K562 (cell line): ENCODE data around the gene WDR90. TPM values are rescaled to one million over a fixed set of nuclear protein-coding genes. Genes with fewer than 3 reads are reported as not detected.

ENCODE experiments used
- CEBPB ChIP-seq: fragments of 450-650 bp; IDR thresholded peaks from 2 replicates; pipeline ENCODE4 v1.6.1; 2016; ENCODE audit warnings: missing genetic modification characterization, missing compliant biosample characterization
- CUX1 ChIP-seq: fragments of 200-800 bp; sonication (Bioruptor generic); IDR thresholded peaks from 2 replicates; pipeline ENCODE4 v1.6.1; 2016; ENCODE audit warnings: missing genetic modification characterization, missing compliant biosample characterization
- EGR1 ChIP-seq: fragments of 450-650 bp; conservative IDR thresholded peaks from 2 replicates; pipeline ENCODE4 v1.6.1; 2017; ENCODE audit warnings: mild to moderate bottlenecking
- IFI16 ChIP-seq: fragments of 250-450 bp; sonication (Bioruptor Pico); IDR thresholded peaks from 2 replicates; pipeline ENCODE4 v2.1.2; 2022; ENCODE audit warnings: mild to moderate bottlenecking, inconsistent platforms
- LCOR ChIP-seq: sonication (generic); formaldehyde crosslinking; IDR thresholded peaks from 2 replicates; pipeline ENCODE4 v1.8.0; 2022; ENCODE audit warnings: mild to moderate bottlenecking, missing genetic modification reagents
- MCM2 ChIP-seq: fragments of 450-650 bp; IDR thresholded peaks from 2 replicates; pipeline ENCODE4 v1.6.1; 2017; ENCODE audit warnings: low read depth, mild to moderate bottlenecking
- NR1H2 ChIP-seq: sonication (generic); formaldehyde crosslinking; IDR thresholded peaks from 2 replicates; pipeline ENCODE4 v1.4.0; 2020; ENCODE audit warnings: mild to moderate bottlenecking, missing genetic modification reagents
- PBX2 ChIP-seq, 2 experiments: IDR thresholded peaks in 1 of 2; conservative IDR thresholded peaks in 1 of 2; 2 replicates each; pipeline ENCODE4 v1.6.1; 2016; ENCODE audit warnings: low read depth in 2 of 2, mild to moderate bottlenecking in 1 of 2, missing compliant biosample characterization in 1 of 2, missing genetic modification characterization in 1 of 2, moderate library complexity in 1 of 2
- PTBP1 ChIP-seq: fragments of 200-400 bp; formaldehyde crosslinking; IDR thresholded peaks from 2 replicates; pipeline ENCODE4 v1.6.1; 2017; ENCODE audit warnings: low read depth, low read length
- RCOR1 ChIP-seq, 2 experiments: IDR thresholded peaks; 2 replicates each; pipeline ENCODE4 v1.6.1; 2012; ENCODE audit warnings: low read depth in 2 of 2, low read length in 2 of 2, borderline replicate concordance in 1 of 2, improper control_type of control experiment in 1 of 2
- TRIM24 ChIP-seq, 2 experiments: fragments of 450-650 bp; IDR thresholded peaks; 2 replicates each; pipeline ENCODE4 v1.6.1; 2016
- UBTF ChIP-seq, 2 experiments: IDR thresholded peaks; 2 replicates each; pipeline ENCODE4 v1.6.1; 2012; ENCODE audit warnings: improper control_type of control experiment in 2 of 2, low read depth in 2 of 2, low read length in 2 of 2, borderline replicate concordance in 1 of 2
- ZNF57 ChIP-seq: fragments of 450-650 bp; formaldehyde crosslinking; IDR thresholded peaks from 2 replicates; pipeline ENCODE4 v1.4.0; 2020; ENCODE audit warnings: mild to moderate bottlenecking, moderate library complexity
- polyA plus RNA-seq, 8 experiments: library from polyadenylated mRNA; depleted of rRNA in 4 of 8; stranded (reverse) in 5 of 8; unstranded in 3 of 8; fragments of >200 nt; fragmentation: Nextera tagmentation in 2 of 8; fragmentation: Illumina TruSeq in 1 of 8; extraction: Ambion mirVana in 2 of 8; extraction: Trizol in 1 of 8; gene quantifications; 2 replicates each; pipeline versions ENCODE4 v1.2.1 to v1.2.3, GENCODE V29; 2011 to 2014; ENCODE audit warnings: inconsistent platforms in 1 of 8, missing spikeins in 1 of 8
- total RNA-seq, 7 experiments: library from RNA; depleted of rRNA in 6 of 7; stranded (reverse); fragments of >200 nt in 6 of 7; fragmentation: Illumina TruSeq in 2 of 7; extraction: Trizol in 2 of 7; gene quantifications; 2 replicates each; pipeline versions ENCODE4 v1.2.1 to v1.2.3, GENCODE V29; 2011 to 2021; ENCODE audit warnings: low replicate concordance in 1 of 7
- TF ChIP-seq, protein P1 (sequence below): IDR thresholded peaks from 2 replicates; pipeline ENCODE4 v1.6.1; 2011; ENCODE audit not compliant: insufficient read length; ENCODE audit errors: extremely low read depth

Gene WDR90
- total and polyA plus RNA-seq, 9 of the 15 experiments (the other 6 are each of a cell fraction or from before 2014, with no cell fraction given): 0.44 to 12.6 (median 3.3) TPM

DNA sequence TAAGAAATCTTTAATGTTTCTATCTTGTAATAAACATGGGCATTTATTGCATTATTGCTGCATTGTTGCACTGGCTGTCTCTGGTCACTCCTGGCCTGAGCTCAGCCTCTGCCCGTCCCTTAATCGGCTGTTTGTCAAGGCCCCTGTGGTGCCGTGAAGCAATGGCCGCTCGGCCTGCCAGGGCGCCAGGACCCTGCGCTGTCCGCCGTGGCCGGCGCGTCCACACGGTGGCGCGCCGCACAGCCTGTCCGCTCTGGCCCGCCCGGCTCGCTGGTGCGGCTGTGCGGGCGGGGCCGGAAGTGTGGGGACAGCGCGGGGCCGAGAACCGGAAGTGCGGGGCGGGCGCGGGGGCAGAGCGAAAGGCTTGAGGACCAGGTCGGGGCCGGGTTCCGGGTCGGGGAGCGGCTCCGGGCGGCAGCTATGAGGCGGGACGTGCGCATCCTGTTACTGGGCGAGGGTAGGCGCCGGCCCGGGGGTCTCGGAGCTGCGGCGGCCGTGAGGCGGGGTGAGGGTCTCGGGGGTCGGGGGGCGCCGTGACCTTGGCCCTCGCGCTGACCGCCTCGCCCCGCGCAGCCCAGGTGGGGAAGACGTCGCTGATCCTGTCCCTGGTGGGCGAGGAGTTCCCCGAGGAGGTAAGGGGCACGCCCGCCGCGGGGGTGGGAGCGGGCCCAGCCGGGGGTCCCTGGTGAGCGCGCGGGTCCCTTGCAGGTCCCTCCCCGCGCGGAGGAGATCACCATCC is 18.8 kb downstream of the WDR90 start, which contains the start of gene RHOT2 (continued):
- no peak for TF ChIP-seq CUX1
- TF ChIP-seq CEBPB: peak; percentile 69
- TF ChIP-seq UBTF (IDR thresholded peaks at IDR 0.05; ENCODE audit: borderline replicate concordance in 1 of 2, low read depth in 2 of 2, low read length in 2 of 2): peak in 1 of 2 experiments; percentile 43; a peak in 1 of 4 replicates
- no peak for TF ChIP-seq MCM2
- TF ChIP-seq PTBP1: no peak
- no peak for TF ChIP-seq IFI16
- no peak for TF ChIP-seq PBX2 (CRISPR knock-in tag; IDR thresholded peaks at IDR 0.05; ENCODE audit: low read depth)
- no peak for TF ChIP-seq PBX2 (tag; conservative IDR thresholded peaks at IDR 0.05; ENCODE audit: low read depth)
- no peak for TF ChIP-seq NR1H2
- no peak for TF ChIP-seq ZNF57
- TF ChIP-seq TRIM24 (IDR thresholded peaks at IDR 0.05): peak in 1 of 2 experiments; percentile 40; a peak in 1 of 4 replicates
- TF ChIP-seq, protein P1, sequence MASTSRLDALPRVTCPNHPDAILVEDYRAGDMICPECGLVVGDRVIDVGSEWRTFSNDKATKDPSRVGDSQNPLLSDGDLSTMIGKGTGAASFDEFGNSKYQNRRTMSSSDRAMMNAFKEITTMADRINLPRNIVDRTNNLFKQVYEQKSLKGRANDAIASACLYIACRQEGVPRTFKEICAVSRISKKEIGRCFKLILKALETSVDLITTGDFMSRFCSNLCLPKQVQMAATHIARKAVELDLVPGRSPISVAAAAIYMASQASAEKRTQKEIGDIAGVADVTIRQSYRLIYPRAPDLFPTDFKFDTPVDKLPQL: no peak
- TF ChIP-seq RCOR1 (IDR thresholded peaks at IDR 0.05; ENCODE audit: borderline replicate concordance in 1 of 2, low read depth in 2 of 2, low read length in 2 of 2): peak in 1 of 2 experiments; percentile 79; a peak in 1 of 4 replicates
- TF ChIP-seq EGR1: peak; percentile 80
- peak; percentile 21; the same call in 1 of the 2 replicates for TF ChIP-seq LCOR (CRISPR knock-in tag)
